ENCODE results near the gene RXRA. TPM values are rescaled to one million over a fixed set of nuclear protein-coding genes. Genes with fewer than 3 reads are reported as not detected.

The RXRA gene
- total and polyA plus RNA-seq, 2 donors (not counting 3 experiments of a cell fraction or from before 2014, with no cell fraction given), result 15.4 to 37.4 TPM

DNA sequence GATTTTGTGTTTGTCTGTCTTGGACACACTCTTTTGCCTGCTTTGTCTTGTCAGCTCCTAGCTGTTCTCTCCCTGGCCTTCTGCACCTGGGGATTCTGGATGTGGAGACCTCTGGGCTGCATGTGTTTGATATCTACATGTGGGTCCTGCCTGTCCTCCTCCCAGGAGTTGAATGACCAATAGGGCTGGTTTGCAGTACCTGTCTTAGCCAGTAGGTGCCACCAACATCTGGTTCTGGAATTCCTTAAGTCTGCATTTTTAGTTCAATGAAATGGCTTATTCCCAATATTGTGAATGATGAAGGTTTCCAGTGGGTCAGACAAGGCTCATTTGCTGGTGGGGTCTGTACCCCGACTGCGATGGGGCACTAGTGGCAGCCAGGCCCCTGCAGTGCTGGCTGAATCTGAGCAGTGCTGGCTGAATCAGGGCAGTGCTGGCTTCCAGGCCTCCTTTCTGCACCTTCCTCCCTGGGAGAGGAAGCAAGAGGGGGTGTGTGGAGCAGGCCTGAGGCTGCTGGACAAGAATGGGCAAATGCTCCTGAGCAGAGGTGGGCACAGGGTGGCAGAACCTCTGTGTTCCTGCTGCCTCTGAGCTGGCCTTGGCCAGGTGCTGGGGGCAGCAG is 73.3 kb downstream of the RXRA start:
- no peak overlapping the region for H3K9ac ChIP-seq (replicated peaks; ENCODE audit: extremely low read depth, insufficient read depth, low read length)
- peaks cover 46% of the 10 kb centered on the region for H3K4me1 ChIP-seq (ENCODE audit: control insufficient read depth, extremely low read depth, insufficient read depth, low read length)
- no peak overlapping the region for H3K4me3 ChIP-seq (replicated peaks in 1 of 3; ENCODE audit: insufficient read depth in 1 of 3, low read depth in 1 of 3, low read length in 3 of 3)
- H3K27ac ChIP-seq (ENCODE audit: insufficient read depth, low read depth, low read length), result no peak overlapping the region
- no peaks in the 10 kb centered on the region for H3K9me1 ChIP-seq (replicated peaks; ENCODE audit: control insufficient read depth, extremely low read depth, insufficient read depth, low read length)
- no peak overlapping the region for H3K4me2 ChIP-seq (ENCODE audit: insufficient read depth, low read length)
- POLR2A ChIA-PET, result no interaction called here
- no peak overlapping the region for H2AFZ ChIP-seq (ENCODE audit: low read depth, low read length)
- intact Hi-C loops (cut with micrococcal nuclease) (loop anchor here (5.0 kb wide), 1 partner anchor 37 kb away; no protein-coding TSS in a partner anchor), dilution Hi-C loops (cut with MboI; ENCODE audit: extremely low pct_ligation_motif_present, low sequenced_read_pairs) (no loop called here)
- peak; percentile 52 for DNase-seq (ENCODE audit: low read depth, low spot score)
- FAIRE-seq, result peak; percentile 78
- no peaks in the 10 kb centered on the region for H3K9me3 ChIP-seq (replicated peaks; ENCODE audit: control insufficient read depth, insufficient read depth, low read length)
- TF ChIP-seq, protein P1, sequence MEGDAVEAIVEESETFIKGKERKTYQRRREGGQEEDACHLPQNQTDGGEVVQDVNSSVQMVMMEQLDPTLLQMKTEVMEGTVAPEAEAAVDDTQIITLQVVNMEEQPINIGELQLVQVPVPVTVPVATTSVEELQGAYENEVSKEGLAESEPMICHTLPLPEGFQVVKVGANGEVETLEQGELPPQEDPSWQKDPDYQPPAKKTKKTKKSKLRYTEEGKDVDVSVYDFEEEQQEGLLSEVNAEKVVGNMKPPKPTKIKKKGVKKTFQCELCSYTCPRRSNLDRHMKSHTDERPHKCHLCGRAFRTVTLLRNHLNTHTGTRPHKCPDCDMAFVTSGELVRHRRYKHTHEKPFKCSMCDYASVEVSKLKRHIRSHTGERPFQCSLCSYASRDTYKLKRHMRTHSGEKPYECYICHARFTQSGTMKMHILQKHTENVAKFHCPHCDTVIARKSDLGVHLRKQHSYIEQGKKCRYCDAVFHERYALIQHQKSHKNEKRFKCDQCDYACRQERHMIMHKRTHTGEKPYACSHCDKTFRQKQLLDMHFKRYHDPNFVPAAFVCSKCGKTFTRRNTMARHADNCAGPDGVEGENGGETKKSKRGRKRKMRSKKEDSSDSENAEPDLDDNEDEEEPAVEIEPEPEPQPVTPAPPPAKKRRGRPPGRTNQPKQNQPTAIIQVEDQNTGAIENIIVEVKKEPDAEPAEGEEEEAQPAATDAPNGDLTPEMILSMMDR (IDR thresholded peaks at IDR 0.05; ENCODE audit: extremely low read depth in 1 of 2, insufficient read depth in 1 of 2, low read depth in 1 of 2, low read length in 2 of 2), result peak; percentile 56 to 63
- TF ChIP-seq POLR2A (IDR thresholded peaks at IDR 0.05; ENCODE audit: low read depth, low read length), result no peak
- BruUV-seq (replicated peaks), result no TSS peak
- peaks cover 19% of the 10 kb centered on the region for H3K79me2 ChIP-seq (ENCODE audit: control insufficient read depth, insufficient read depth, low read length)
- no peaks in the 10 kb centered on the region for H4K20me1 ChIP-seq (replicated peaks; ENCODE audit: control insufficient read depth, extremely low read depth, insufficient read depth, low read length)
- H3K27me3 ChIP-seq (ENCODE audit: control insufficient read depth in 2 of 2, insufficient read depth in 2 of 2, low read length in 2 of 2), result no peaks in the 10 kb centered on the region
- no peaks in the 10 kb centered on the region for H3K36me3 ChIP-seq (ENCODE audit: control insufficient read depth in 2 of 2, extremely low read depth in 1 of 2, insufficient read depth in 2 of 2, low read length in 2 of 2)
- CTCF ChIA-PET, result interaction anchor here (0.8 to 1.4 kb wide), 3 partner anchors 8 to 35 kb away, joined by 4 read pairs; no protein-coding TSS in a partner anchor

DNA sequence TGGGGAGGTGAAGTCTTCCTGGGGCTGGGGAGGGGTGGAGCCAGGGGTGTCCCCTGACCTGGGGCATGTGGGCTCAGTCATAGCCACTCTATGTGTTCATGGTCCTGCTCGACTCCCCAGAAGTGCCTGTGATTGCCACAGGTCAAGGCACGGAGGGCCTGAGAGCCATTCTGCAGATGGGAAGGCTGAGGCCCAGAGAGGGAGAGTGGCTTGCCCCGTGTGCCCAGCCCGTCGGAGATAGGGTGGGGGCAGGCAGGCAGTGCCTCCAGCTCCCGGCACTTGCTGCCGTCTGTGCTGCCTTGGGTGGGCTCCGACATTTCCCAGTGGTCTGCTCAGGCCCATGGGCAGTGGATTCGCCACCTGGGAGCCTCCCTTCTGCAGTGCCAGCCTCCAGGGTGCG is 74.0 kb downstream of the RXRA start:
- ChIA-PET POLR2A (no interaction called here), CTCF (interaction anchor here (0.8 to 1.4 kb wide), 3 partner anchors 8 to 35 kb away, joined by 4 read pairs; no protein-coding TSS in a partner anchor)
- no TSS peak for BruUV-seq (replicated peaks)
- intact Hi-C loops (cut with micrococcal nuclease) (no loop called here), dilution Hi-C loops (cut with MboI; ENCODE audit: extremely low pct_ligation_motif_present, low sequenced_read_pairs) (no loop called here)
- TF ChIP-seq POLR2A (IDR thresholded peaks at IDR 0.05; ENCODE audit: low read depth, low read length), result no peak
- TF ChIP-seq, protein P2, sequence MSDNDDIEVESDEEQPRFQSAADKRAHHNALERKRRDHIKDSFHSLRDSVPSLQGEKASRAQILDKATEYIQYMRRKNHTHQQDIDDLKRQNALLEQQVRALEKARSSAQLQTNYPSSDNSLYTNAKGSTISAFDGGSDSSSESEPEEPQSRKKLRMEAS (IDR thresholded peaks at IDR 0.05; ENCODE audit: insufficient read depth, insufficient read length), result no peak
- TF ChIP-seq MYC (IDR thresholded peaks at IDR 0.05; ENCODE audit: low read depth, low read length), result no peak
- no peak for TF ChIP-seq EZH2 (IDR thresholded peaks at IDR 0.05; ENCODE audit: borderline replicate concordance, low read depth, low read length, severe bottlenecking)
- no peak for TF ChIP-seq JUN (IDR thresholded peaks at IDR 0.05; ENCODE audit: borderline replicate concordance, insufficient read depth, insufficient read length, low read depth)
- no peak for TF ChIP-seq POLR2AphosphoS5 (IDR thresholded peaks at IDR 0.05; ENCODE audit: insufficient read depth, low read depth, low read length)
- TF ChIP-seq, protein P1 (IDR thresholded peaks at IDR 0.05; ENCODE audit: extremely low read depth in 1 of 2, insufficient read depth in 1 of 2, low read depth in 1 of 2, low read length in 2 of 2), result no peak
- TF ChIP-seq GATA2 (IDR thresholded peaks at IDR 0.05; ENCODE audit: insufficient read depth, insufficient read length, low read depth, low read length), result no peak
- TF ChIP-seq FOS (IDR thresholded peaks at IDR 0.05; ENCODE audit: borderline replicate concordance, insufficient read depth, low read length), result no peak
- no peak overlapping the region for H3K4me3 ChIP-seq (replicated peaks in 1 of 3; ENCODE audit: insufficient read depth in 1 of 3, low read depth in 1 of 3, low read length in 3 of 3)
- H3K27me3 ChIP-seq (ENCODE audit: control insufficient read depth in 2 of 2, insufficient read depth in 2 of 2, low read length in 2 of 2), result no peaks in the 10 kb centered on the region
- H3K27ac ChIP-seq (ENCODE audit: insufficient read depth, low read depth, low read length), result no peak overlapping the region
- H3K4me2 ChIP-seq (ENCODE audit: insufficient read depth, low read length), result no peak overlapping the region
- H4K20me1 ChIP-seq (replicated peaks; ENCODE audit: control insufficient read depth, extremely low read depth, insufficient read depth, low read length), result no peaks in the 10 kb centered on the region
- no peak overlapping the region for H2AFZ ChIP-seq (ENCODE audit: low read depth, low read length)
- H3K9me1 ChIP-seq (replicated peaks; ENCODE audit: control insufficient read depth, extremely low read depth, insufficient read depth, low read length), result no peaks in the 10 kb centered on the region
- H3K4me1 ChIP-seq (ENCODE audit: control insufficient read depth, extremely low read depth, insufficient read depth, low read length), result peaks cover 47% of the 10 kb centered on the region
- H3K9ac ChIP-seq (replicated peaks; ENCODE audit: extremely low read depth, insufficient read depth, low read length), result no peak overlapping the region
- H3K9me3 ChIP-seq (replicated peaks; ENCODE audit: control insufficient read depth, insufficient read depth, low read length), result no peaks in the 10 kb centered on the region
- FAIRE-seq (no peak), DNase-seq (ENCODE audit: low read depth, low spot score) (no peak)
- peaks cover 12% of the 10 kb centered on the region for H3K79me2 ChIP-seq (ENCODE audit: control insufficient read depth, insufficient read depth, low read length)
- H3K36me3 ChIP-seq (ENCODE audit: control insufficient read depth in 2 of 2, extremely low read depth in 1 of 2, insufficient read depth in 2 of 2, low read length in 2 of 2), result no peaks in the 10 kb centered on the region

Data from endothelial cell of umbilical vein (primary cell).